HepG2 (cell line): ENCODE data around the gene ZNF607. TPM values are rescaled to one million over a fixed set of nuclear protein-coding genes. Genes with fewer than 3 reads are reported as not detected.
A peak's percentile ranks its signal among the peaks of the same experiment; 100 is the strongest.

ENCODE experiments used
- ATAC-seq: fragments of 200-7000 bp; cut with Tn5 transposase; 3 replicates; pipeline ENCODE4 v1.9.1; 2020; ENCODE audit warnings: mild to moderate bottlenecking, moderate library complexity
- BruUV-seq: library from RNA; stranded (reverse); fragments of 400-500 nt; replicated peaks from 2 replicates; lab custom pipeline; 2021; lab: Mats Ljungman, UMichigan
- CTCF ChIA-PET: fragments of 300-600 bp; formaldehyde crosslinking; extraction: SDS; loops from one replicate; lab custom pipeline; 2021; ENCODE audit warnings: low total read pairs, inconsistent platforms, low intra/inter-chr PET ratio; lab: Yijun Ruan, JAX
- POLR2A ChIA-PET: fragments of 350-600 bp; sonication (Branson Sonifier 250); formaldehyde crosslinking; loops from one replicate; lab custom pipeline; 2020; ENCODE audit warnings: antibody characterized with exemption, inconsistent platforms; lab: Yijun Ruan, JAX
- DNase-seq: peaks from one replicate; pipeline ENCODE4 v3.0.0-alpha.2; 2015; ENCODE audit warnings: low spot score
- FAIRE-seq: peaks from 3 replicates; lab custom pipeline; 2011; peaks lifted over from hg19 to GRCh38; lab: Jason Lieb, UNC
- H2AFZ ChIP-seq: one replicate; pipeline ENCODE4 v1.6.1; 2011; ENCODE audit warnings: low read length, inconsistent platforms
- H3K27ac ChIP-seq: fragments of 300-600 bp; 3 replicates; pipeline ENCODE4 v1.8.0; 2011; ENCODE audit warnings: mixed run types, mild to moderate bottlenecking, mixed read lengths, low read length, inconsistent platforms; ENCODE audit not compliant: insufficient read depth; ENCODE audit errors: extremely low read length
- H3K27me3 ChIP-seq, 2 experiments: fragments of 200-600 bp in 1 of 2; 2 replicates in 1 of 2; 3 replicates in 1 of 2; pipeline versions ENCODE4 v1.6.0 to v1.8.0; 2011; ENCODE audit warnings: low read length in 2 of 2, mild to moderate bottlenecking in 2 of 2, moderate library complexity in 2 of 2, inconsistent platforms in 1 of 2; ENCODE audit not compliant: insufficient read depth in 2 of 2, control insufficient read depth in 1 of 2
- H3K36me3 ChIP-seq, 2 experiments: fragments of 200-600 bp in 1 of 2; replicated peaks in 1 of 2; 2 replicates in 1 of 2; 3 replicates in 1 of 2; pipeline versions ENCODE4 v1.5.1 to v1.8.0; 2011; ENCODE audit warnings: low read length in 2 of 2, inconsistent platforms in 1 of 2; ENCODE audit not compliant: insufficient read depth in 2 of 2, control insufficient read depth in 1 of 2
- H3K4me1 ChIP-seq: 2 replicates; pipeline ENCODE4 v1.5.1; 2012; ENCODE audit warnings: low read length, inconsistent platforms; ENCODE audit not compliant: insufficient read depth
- H3K4me2 ChIP-seq: 2 replicates; pipeline ENCODE4 v1.6.0; 2011; ENCODE audit warnings: low read depth, low read length, inconsistent platforms
- H3K4me3 ChIP-seq, 3 experiments: fragments of 200-600 bp in 1 of 3; sonication (generic), shearing (Covaris generic) in 1 of 3; replicated peaks in 1 of 3; 2 replicates each; pipeline ENCODE4 v1.5.1; 2011 to 2016; ENCODE audit warnings: low read length in 3 of 3, inconsistent platforms in 2 of 3, low read depth in 2 of 3, mild to moderate bottlenecking in 2 of 3, control low read depth in 1 of 3, mixed read lengths in 1 of 3; ENCODE audit not compliant: insufficient read depth in 1 of 3
- H3K79me2 ChIP-seq: one replicate; pipeline ENCODE4 v1.6.1; 2011; ENCODE audit warnings: low read length, inconsistent platforms; ENCODE audit not compliant: insufficient read depth
- H3K9ac ChIP-seq: 2 replicates; pipeline ENCODE4 v1.6.0; 2011; ENCODE audit warnings: mild to moderate bottlenecking, low read depth, low read length, inconsistent platforms; ENCODE audit not compliant: insufficient read depth
- H3K9me3 ChIP-seq: 2 replicates; pipeline ENCODE4 v1.5.1; 2012; ENCODE audit warnings: mild to moderate bottlenecking, low read length
- H4K20me1 ChIP-seq: 2 replicates; pipeline ENCODE4 v1.6.0; 2011; ENCODE audit warnings: inconsistent platforms, mild to moderate bottlenecking, low read length, moderate library complexity; ENCODE audit not compliant: insufficient read depth
- CBX1 ChIP-seq: IDR thresholded peaks from one replicate; pipeline ENCODE4 v1.6.1; 2016; ENCODE audit warnings: antibody characterized with exemption, low read depth
- ETV5 ChIP-seq: IDR thresholded peaks from 2 replicates; pipeline ENCODE4 v1.6.1; 2018; ENCODE audit warnings: missing biosample characterization, missing genetic modification reagents, inconsistent platforms, borderline replicate concordance
- MAFK ChIP-seq, 2 experiments: IDR thresholded peaks in 1 of 2; conservative IDR thresholded peaks in 1 of 2; 2 replicates each; pipeline ENCODE4 v1.6.1; 2011; ENCODE audit warnings: improper control_type of control experiment in 2 of 2, low read length in 2 of 2
- PHF21A ChIP-seq: sonication (generic); formaldehyde crosslinking; IDR thresholded peaks from 2 replicates; pipeline ENCODE4 v1.5.0; 2020; ENCODE audit warnings: mild to moderate bottlenecking, missing genetic modification reagents
- SETDB1 ChIP-seq: sonication (generic); formaldehyde crosslinking; IDR thresholded peaks from 2 replicates; pipeline ENCODE4 v1.5.1; 2020; ENCODE audit warnings: missing genetic modification reagents, mild to moderate bottlenecking, borderline replicate concordance
- TMF1 ChIP-seq: sonication (generic); formaldehyde crosslinking; IDR thresholded peaks from 2 replicates; pipeline ENCODE4 v1.8.1; 2022; ENCODE audit warnings: low read depth, missing genetic modification reagents
- TSC22D2 ChIP-seq: sonication (generic); formaldehyde crosslinking; IDR thresholded peaks from 2 replicates; pipeline ENCODE4 v1.5.1; 2020; ENCODE audit warnings: missing genetic modification reagents, mild to moderate bottlenecking, borderline replicate concordance
- ZBTB7B ChIP-seq: sonication (generic); formaldehyde crosslinking; IDR thresholded peaks from 2 replicates; pipeline ENCODE4 v1.4.0; 2020; ENCODE audit warnings: missing genetic modification reagents
- ZFP41 ChIP-seq: sonication (generic); formaldehyde crosslinking; IDR thresholded peaks from 2 replicates; pipeline ENCODE4 v1.4.0; 2020; ENCODE audit warnings: mild to moderate bottlenecking, missing genetic modification reagents, borderline replicate concordance
- ZFP90 ChIP-seq: sonication (generic); formaldehyde crosslinking; IDR thresholded peaks from 2 replicates; pipeline ENCODE4 v1.8.0; 2022; ENCODE audit warnings: missing genetic modification reagents, mild to moderate bottlenecking, inconsistent platforms, borderline replicate concordance
- ZNF44 ChIP-seq: sonication (generic); formaldehyde crosslinking; IDR thresholded peaks from 2 replicates; pipeline ENCODE4 v1.5.1; 2020; ENCODE audit warnings: mild to moderate bottlenecking, missing genetic modification reagents
- ZSCAN20 ChIP-seq: sonication (generic); formaldehyde crosslinking; IDR thresholded peaks from 2 replicates; pipeline ENCODE4 v1.4.0; 2020; ENCODE audit warnings: missing genetic modification reagents, mild to moderate bottlenecking, borderline replicate concordance
- WGBS: methylation state at CpG from one replicate; pipeline ENCODE4 v1.1.6; 2017; ENCODE audit warnings: low lambda C conversion rate; 5-methylcytosine and 5-hydroxymethylcytosine counted together
- in situ Hi-C: cut with HindIII; loops from 2 replicates; pipeline ENCODE4 v1.10.0; 2017; ENCODE audit warnings: low pct_unique_long_range_greater_than_20kb; ENCODE audit not compliant: extremely low pct_ligation_motif_present
- intact Hi-C: fragments of 100-400 bp; cut with micrococcal nuclease; formaldehyde crosslinking; loops from one replicate; pipeline ENCODE4 v1.10.0; 2022; ENCODE audit not compliant: unreplicated experiment
- polyA plus RNA-seq, 8 experiments: library from polyadenylated mRNA; depleted of rRNA in 3 of 8; stranded (reverse) in 7 of 8; unstranded in 1 of 8; fragments of >200 nt; fragmentation: Illumina TruSeq in 4 of 8; extraction: Trizol in 4 of 8; gene quantifications; 2 replicates each; pipeline versions ENCODE4 v1.2.1 to v1.2.3, GENCODE V29; 2011 to 2016; ENCODE audit warnings: low read depth in 4 of 8, missing spikeins in 1 of 8, mixed read lengths in 1 of 8; ENCODE audit not compliant: insufficient read depth in 1 of 8
- total RNA-seq, 5 experiments: library from RNA; depleted of rRNA; stranded (reverse); fragments of >200 nt; fragmentation: Illumina TruSeq; extraction: Trizol; gene quantifications; 2 replicates each; pipeline ENCODE4 v1.2.3, GENCODE V29; 2016; ENCODE audit warnings: low read depth in 1 of 5
- TF ChIP-seq, protein P1 (sequence below), 2 experiments: IDR thresholded peaks; 2 replicates each; pipeline ENCODE4 v1.6.1; 2011 to 2012; ENCODE audit warnings: low read length in 2 of 2, borderline replicate concordance in 1 of 2, low read depth in 1 of 2, mild to moderate bottlenecking in 1 of 2, moderate library complexity in 1 of 2
- TF ChIP-seq, protein P2 (sequence below): IDR thresholded peaks from 2 replicates; pipeline ENCODE4 v1.6.1; 2016; ENCODE audit warnings: missing compliant biosample characterization, missing genetic modification reagents, borderline replicate concordance
- TF ChIP-seq, protein P3 (sequence below): sonication (generic); IDR thresholded peaks from 2 replicates; pipeline ENCODE4 v1.6.1; 2016; ENCODE audit warnings: low read depth, borderline replicate concordance

ZNF607 gene
- total and polyA plus RNA-seq, 2 of the 13 experiments (the other 11 are each of a cell fraction or from before 2014, with no cell fraction given), result 3.8 to 8.3 TPM

DNA sequence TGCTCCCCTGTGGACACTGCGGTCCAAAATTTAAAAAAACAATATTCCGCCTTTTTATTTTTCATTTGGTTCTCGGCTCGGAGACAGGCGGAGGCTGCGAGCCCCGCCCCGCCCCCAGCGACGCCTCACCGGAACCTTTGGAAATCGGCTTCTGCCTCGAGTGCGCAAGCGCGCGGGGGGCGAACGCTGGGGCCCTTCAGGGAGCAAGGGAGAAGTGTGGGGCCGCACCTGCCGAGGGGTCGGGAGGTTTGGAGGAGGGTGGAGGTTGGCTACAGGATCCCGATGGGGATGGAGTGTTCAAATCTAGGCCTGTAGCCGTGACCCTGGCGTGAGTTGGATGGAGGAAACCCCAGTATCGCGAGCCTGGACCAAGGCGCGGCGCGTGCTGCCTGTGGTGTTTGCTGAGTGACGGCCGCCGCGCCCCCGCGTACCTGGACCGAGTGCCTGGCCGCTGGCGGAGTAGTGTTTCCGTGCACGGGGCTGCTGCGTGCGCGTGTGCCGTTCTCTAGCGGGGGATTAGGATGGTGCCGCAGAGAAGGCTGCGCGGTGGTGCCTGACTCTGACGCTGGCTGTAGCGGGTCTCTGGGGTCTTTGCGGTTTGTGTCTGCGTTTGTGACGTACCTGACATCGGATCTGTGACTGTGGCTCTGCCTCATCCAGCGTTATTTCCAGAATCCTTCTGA lies 63.7 kb downstream of the ZNF607 start (continued):
- TF ChIP-seq, protein P1, sequence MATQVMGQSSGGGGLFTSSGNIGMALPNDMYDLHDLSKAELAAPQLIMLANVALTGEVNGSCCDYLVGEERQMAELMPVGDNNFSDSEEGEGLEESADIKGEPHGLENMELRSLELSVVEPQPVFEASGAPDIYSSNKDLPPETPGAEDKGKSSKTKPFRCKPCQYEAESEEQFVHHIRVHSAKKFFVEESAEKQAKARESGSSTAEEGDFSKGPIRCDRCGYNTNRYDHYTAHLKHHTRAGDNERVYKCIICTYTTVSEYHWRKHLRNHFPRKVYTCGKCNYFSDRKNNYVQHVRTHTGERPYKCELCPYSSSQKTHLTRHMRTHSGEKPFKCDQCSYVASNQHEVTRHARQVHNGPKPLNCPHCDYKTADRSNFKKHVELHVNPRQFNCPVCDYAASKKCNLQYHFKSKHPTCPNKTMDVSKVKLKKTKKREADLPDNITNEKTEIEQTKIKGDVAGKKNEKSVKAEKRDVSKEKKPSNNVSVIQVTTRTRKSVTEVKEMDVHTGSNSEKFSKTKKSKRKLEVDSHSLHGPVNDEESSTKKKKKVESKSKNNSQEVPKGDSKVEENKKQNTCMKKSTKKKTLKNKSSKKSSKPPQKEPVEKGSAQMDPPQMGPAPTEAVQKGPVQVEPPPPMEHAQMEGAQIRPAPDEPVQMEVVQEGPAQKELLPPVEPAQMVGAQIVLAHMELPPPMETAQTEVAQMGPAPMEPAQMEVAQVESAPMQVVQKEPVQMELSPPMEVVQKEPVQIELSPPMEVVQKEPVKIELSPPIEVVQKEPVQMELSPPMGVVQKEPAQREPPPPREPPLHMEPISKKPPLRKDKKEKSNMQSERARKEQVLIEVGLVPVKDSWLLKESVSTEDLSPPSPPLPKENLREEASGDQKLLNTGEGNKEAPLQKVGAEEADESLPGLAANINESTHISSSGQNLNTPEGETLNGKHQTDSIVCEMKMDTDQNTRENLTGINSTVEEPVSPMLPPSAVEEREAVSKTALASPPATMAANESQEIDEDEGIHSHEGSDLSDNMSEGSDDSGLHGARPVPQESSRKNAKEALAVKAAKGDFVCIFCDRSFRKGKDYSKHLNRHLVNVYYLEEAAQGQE (IDR thresholded peaks at IDR 0.05; ENCODE audit: borderline replicate concordance in 1 of 2, low read depth in 1 of 2, low read length in 2 of 2), result peak in 1 of 2 experiments; percentile 31; a peak in 1 of 4 replicates
- no peak; the same call in 1 of the 2 replicates for TF ChIP-seq ZFP41 (CRISPR knock-in tag)

DNA sequence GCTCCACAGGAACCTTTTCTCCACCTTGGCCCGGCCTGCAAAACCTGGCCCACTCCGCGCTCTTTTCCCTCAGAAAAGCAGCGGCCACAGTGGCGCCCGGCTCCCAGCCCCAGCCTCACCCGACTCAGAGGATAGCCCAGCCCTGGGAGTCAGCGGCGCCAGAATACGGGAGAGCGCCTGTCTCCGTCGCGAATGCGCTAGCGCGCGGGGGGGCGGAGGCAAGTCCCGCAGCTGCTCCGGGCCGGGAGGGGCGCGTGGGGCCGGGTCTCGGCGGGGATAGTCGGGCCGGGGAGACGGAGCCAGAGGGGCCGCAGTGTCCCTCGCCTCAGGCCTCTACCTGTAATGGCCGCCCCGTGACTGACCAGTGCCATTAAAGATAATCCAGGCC lies 64.3 kb downstream of the ZNF607 start, which contains the start of gene ZFP30:
TSS of gene ZFP30 (minus strand) at position 165 of the 388 bp plus-strand sequence. CDS start 7,643 bp downstream, outside the sequence.
- ATAC-seq, result peak; percentile 90
- 0% methylated on average over 6 of the region's 34 CpGs for WGBS
- TF ChIP-seq MAFK (conservative IDR thresholded peaks at IDR 0.05 in 1 of 2, IDR thresholded peaks at IDR 0.05 in 1 of 2; ENCODE audit: low read length in 2 of 2) (no peak), ETV5 (CRISPR knock-in tag) (0 out of 2 replicates have a peak, but pooled peaks have one; percentile 4), CBX1 (peak; percentile 22), ZNF44 (CRISPR knock-in tag) (peak; percentile 53; the same call in 1 of the 2 replicates), SETDB1 (no peak), ZBTB7B (peak; percentile 12; the same call in 1 of the 2 replicates), TSC22D2 (peak; percentile 73; the same call in 1 of the 2 replicates), ZSCAN20 (CRISPR knock-in tag) (peak; percentile 31; the same call in 1 of the 2 replicates), ZFP41 (CRISPR knock-in tag) (no peak), PHF21A (CRISPR knock-in tag) (0 out of 2 replicates have a peak, but pooled peaks have one; percentile 12), ZFP90 (CRISPR knock-in tag) (no peak), TMF1 (CRISPR knock-in tag) (peak; percentile 38; the same call in 1 of the 2 replicates)
- TF ChIP-seq, protein P2, sequence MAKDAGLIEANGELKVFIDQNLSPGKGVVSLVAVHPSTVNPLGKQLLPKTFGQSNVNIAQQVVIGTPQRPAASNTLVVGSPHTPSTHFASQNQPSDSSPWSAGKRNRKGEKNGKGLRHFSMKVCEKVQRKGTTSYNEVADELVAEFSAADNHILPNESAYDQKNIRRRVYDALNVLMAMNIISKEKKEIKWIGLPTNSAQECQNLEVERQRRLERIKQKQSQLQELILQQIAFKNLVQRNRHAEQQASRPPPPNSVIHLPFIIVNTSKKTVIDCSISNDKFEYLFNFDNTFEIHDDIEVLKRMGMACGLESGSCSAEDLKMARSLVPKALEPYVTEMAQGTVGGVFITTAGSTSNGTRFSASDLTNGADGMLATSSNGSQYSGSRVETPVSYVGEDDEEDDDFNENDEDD, result peak; percentile 64
- TF ChIP-seq, protein P3, sequence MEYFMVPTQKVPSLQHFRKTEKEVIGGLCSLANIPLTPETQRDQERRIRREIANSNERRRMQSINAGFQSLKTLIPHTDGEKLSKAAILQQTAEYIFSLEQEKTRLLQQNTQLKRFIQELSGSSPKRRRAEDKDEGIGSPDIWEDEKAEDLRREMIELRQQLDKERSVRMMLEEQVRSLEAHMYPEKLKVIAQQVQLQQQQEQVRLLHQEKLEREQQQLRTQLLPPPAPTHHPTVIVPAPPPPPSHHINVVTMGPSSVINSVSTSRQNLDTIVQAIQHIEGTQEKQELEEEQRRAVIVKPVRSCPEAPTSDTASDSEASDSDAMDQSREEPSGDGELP, result peak; percentile 72; the same call in 1 of the 2 replicates

More for the DNA sequence above, 64.3 kb downstream of the ZNF607 start, which contains the start of gene ZFP30:
- Histone ChIP-seq H3K9me3 (peaks cover 6% of the 10 kb centered on the region; the same call in 1 of the 2 replicates), H4K20me1 (no peaks in the 10 kb centered on the region), H3K4me3 (peak within 1 kb of the TSS; percentile 87 to 97 (median 93)), H3K79me2 (peaks cover 37% of the 10 kb centered on the region), H3K9ac (peak within 1 kb of the TSS; percentile 87), H3K4me2 (peak within 1 kb of the TSS; percentile 98), H3K27me3 (no peaks in the 10 kb centered on the region; a peak in 1 of 5 replicates), H3K36me3 (no peaks in the 10 kb centered on the region), H3K27ac (peak within 1 kb of the TSS; percentile 94), H2AFZ (peak within 1 kb of the TSS; percentile 31), H3K4me1 (peaks cover 15% of the 10 kb centered on the region)
- in situ Hi-C loops, result no loop called here
- DNase-seq, result peak; percentile 81
- CTCF ChIA-PET, result no interaction called here
- intact Hi-C loops, result loop anchor here (1.0 to 5.0 kb wide), 4 partner anchors 37 to 188 kb away; partner anchors contain the start of genes ZNF540, ZNF569, ZNF570 and ZNF571
- no TSS peak for BruUV-seq
- FAIRE-seq, result no peak
- POLR2A ChIA-PET, result interaction anchor here (1.0 to 1.5 kb wide), 5 partner anchors 35 to 338 kb away, joined by 3 to 11 read pairs (median 4); partner anchors contain the start of genes ZNF540 and ZNF571
